ENCODE measurements around the gene CDH19.

CDH19 gene, protein sequence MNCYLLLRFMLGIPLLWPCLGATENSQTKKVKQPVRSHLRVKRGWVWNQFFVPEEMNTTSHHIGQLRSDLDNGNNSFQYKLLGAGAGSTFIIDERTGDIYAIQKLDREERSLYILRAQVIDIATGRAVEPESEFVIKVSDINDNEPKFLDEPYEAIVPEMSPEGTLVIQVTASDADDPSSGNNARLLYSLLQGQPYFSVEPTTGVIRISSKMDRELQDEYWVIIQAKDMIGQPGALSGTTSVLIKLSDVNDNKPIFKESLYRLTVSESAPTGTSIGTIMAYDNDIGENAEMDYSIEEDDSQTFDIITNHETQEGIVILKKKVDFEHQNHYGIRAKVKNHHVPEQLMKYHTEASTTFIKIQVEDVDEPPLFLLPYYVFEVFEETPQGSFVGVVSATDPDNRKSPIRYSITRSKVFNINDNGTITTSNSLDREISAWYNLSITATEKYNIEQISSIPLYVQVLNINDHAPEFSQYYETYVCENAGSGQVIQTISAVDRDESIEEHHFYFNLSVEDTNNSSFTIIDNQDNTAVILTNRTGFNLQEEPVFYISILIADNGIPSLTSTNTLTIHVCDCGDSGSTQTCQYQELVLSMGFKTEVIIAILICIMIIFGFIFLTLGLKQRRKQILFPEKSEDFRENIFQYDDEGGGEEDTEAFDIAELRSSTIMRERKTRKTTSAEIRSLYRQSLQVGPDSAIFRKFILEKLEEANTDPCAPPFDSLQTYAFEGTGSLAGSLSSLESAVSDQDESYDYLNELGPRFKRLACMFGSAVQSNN

DNA sequence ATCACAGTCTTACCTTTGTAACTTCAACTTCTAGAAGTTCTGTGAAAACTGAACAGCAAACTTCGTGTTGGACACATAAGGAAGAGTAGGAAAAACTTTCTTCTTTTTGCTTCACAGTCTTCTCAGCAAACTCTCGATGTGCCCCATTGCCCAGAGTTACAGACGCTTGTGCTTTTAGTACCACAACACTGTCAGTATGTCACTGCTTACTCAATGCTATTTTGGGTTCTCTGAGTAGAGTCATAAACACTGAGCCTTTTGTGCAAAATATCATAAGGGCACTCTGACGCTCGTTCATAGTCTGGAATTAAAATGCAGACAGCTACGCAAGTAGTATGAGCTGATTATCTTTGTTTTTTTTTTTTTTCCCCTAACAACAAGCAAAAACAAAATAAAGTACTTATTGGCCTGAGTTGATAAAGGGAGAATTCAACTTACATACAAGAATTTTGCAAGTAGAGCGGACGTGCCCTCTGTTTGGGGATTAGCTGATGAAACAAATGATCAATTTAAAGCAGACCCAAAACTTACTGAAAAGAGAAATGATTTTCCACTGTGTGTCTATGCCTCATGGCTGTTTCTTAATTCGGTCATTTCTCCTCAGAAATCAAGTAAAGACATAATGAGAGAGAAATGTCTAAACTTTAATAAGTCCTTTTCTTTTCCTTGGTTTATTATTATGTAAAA, at the start of gene CDH19:
Gene CDH19, minus strand, starts transcription at position 150 of the 687 bp plus-strand sequence. CDS start 31,886 bp downstream, outside the sequence.
- DNase-seq, result no peak

DNA sequence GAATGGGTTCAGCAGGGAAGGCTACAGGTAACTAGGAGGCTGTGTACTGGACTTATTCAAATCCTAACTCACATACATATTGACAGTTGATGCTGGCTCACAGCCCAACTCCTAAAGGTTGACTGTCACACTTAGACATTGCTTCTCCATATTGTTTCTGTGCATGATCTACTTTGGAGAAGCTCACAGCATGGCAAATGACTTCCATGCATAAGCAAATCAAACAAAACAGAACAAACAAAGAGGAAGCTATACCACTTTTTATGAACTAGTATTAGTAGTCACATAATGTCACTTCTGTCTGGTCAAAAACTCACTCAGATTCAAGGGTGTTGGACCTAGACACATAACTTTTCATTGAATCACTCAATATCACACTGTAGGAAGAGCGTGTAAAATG, 43.8 kb upstream of the CDH19 start:
- no peak for DNase-seq

DNA sequence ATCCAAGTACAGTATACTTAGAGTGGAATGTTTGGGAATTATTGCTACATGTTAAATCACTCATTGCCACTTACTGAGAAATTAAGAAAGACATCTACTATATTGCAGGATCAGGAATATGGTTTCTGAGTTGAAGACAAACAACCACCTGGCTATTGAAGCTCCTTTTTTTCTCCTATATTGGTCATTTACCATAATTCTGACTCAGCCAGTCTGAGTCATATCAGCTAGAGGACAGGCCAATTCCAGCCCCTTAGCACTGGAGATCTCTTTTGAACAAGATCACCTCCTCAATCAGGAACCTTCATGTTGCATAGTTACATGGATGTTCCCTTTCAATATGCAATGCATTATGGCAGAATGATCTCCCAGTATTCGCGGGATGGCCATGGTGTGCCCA, 42.7 kb upstream of the CDH19 start:
- no peak for DNase-seq

DNA sequence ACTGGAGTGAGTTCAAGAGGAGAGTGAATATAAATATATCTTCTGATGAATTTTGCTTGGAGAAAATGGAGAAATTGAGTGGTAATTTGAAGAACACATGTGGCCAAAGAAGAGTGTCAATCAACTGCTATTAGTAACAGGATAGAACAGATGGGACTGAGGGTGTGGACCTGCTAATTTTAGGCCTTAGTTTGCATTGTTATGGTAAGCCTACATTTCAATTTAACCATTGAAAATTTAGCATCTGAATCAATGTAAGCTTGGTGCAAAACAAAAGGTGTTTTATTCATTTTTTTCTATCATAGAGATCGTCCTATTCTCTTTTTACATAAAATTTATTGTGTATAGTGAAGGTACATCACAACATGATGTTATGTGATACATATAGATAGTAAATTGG, 42.1 kb upstream of the CDH19 start:
- no peak for DNase-seq

DNA sequence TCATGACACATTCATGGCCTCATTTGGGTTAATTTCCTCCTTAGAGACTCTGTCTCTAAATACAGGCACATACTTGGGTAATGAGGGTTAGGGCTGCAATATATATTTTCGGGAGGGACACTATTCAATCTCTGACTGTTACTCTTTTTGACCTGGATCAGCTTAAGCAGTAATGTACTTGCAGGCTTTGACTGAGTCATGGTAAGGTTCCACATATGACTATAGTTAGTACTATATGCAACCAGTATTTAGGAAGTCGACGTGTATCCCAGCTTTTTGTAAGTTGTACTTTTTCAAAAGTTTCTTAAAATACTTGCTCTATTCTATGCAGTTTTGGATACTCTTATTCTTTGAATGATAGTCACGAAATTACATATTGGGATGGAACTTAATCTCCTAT, 37.2 kb upstream of the CDH19 start:
- DNase-seq, result no peak

DNA sequence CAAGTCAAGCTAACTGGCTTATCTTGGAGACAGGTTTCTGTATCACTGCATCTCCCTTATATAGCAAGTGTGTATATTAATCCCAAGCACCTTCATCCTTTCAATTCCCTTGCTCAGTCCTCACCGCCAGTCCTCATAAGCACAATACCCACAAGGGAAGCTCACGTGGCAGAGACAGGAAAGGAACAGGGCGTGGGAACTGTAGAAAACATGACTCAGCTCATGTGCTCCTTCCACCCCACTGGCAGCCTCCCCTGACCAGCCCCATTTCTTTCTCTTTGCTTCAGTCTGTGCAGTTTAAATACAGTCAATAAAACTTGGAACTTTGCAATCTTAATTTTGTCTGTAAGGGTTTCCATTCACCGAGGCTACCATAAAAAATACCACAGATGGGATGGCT, 36.5 kb upstream of the CDH19 start:
- no peak for DNase-seq

DNA sequence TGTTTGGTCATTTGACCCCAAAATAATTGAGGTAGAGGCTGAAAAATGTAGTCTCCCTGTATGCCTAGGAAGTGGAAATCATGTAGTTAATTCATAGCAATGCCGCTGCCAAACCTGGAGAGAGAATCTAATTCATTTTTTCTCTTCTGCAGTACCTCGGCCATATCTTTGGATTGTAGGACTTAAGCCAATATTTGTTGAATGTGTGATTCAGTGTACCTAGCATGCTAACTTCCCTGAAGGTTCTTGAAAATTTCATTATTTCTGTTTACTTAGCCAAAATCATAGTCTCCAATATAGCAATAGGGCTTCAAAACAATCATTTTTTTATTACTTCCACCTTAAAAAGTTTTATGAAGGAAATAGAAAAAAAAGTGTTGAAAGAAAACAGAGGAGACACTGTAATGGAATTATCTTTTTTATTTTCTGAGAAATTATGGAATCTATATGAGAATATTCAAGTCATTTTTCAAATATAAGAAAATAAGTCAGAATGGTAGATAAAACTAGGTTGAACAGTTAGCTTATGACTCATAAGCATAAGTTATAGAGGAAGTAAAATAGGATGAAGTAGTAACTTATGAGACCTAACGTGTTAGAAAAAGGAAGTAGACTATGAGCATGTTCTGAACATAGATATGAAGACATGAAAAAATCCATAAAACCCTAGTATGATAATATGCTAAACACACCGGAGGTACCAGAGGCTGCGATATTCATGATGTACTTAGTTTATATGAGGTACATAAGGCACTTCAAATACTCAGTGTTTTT, 35.2 kb upstream of the CDH19 start:
- DNase-seq, result no peak

DNA sequence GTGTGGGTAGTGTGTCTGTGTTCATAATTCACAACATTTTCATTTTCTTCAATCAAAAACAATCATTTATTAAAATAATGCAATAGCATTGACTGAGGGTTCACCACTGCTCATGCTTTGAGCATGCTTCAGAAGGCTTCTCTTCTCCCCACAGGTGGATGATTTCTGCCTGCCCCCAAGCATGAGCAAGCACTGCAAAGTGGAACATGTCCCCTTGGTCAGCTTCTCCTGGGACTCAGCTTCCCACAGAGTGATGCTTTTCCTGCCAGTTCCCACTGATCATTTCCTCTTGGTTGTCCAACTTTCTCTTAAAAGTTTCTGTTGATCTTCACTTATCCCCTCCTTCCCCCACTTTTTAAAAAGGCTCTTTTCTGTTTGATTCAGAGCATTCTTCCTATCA, 31.5 kb upstream of the CDH19 start:
- no peak for DNase-seq

DNA sequence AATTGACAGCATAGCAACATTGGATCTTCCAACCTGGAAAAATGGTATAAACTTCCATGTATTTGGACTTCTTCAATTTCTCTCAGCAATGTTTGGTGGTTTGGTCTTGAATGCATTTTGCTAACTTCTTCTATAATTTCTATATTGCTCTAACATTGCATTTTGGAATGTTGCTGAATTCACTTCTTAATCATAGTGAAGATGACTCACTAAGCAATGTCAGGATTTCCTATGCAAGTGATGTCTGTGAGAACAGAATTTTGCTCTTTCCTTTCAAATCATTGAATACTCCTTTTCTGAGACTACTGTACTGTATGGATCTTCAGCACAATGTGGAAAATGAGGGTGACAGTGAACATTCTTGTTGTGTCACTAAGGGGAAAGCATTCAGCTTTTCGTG, 28.9 kb upstream of the CDH19 start:
- no peak for DNase-seq

DNA sequence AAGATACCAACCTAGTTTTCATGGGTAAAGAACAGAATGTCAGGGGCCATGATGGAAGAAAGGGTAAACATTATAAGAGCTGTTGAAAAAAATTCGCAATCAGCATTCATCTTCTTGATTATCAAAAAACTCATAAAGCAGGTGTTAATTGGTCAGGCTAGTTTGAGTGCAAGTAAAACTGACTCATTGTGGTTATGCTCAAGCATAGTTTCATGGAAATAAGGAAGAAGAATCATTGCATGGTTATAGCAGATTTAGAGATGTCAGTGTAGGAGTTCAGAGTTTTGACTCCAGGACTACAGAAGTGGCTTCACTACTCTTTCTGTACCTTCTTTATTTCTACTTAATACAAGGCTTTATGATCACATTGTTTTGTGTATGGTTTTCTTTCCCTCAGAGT, 26.9 kb upstream of the CDH19 start:
- DNase-seq, result no peak

DNA sequence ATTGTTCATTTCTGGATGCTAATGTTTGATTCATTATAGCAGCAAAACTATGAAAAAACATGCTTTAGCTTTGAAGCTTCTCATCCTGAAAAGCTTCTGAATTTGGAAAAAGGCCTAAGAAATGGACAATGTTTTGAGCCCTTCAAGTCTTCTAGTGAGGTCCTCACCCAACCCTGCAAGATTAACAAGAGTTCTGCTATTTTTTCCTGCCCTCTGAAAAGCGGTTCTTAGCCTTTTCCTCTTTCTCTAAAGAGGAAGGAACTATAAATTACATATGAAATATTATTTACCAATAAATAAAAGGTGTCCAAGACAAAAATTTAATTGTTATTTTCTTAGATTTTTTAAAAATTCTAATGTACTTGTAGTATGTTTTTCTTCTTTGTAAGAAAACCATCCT, 19.9 kb upstream of the CDH19 start:
- DNase-seq, result no peak

DNA sequence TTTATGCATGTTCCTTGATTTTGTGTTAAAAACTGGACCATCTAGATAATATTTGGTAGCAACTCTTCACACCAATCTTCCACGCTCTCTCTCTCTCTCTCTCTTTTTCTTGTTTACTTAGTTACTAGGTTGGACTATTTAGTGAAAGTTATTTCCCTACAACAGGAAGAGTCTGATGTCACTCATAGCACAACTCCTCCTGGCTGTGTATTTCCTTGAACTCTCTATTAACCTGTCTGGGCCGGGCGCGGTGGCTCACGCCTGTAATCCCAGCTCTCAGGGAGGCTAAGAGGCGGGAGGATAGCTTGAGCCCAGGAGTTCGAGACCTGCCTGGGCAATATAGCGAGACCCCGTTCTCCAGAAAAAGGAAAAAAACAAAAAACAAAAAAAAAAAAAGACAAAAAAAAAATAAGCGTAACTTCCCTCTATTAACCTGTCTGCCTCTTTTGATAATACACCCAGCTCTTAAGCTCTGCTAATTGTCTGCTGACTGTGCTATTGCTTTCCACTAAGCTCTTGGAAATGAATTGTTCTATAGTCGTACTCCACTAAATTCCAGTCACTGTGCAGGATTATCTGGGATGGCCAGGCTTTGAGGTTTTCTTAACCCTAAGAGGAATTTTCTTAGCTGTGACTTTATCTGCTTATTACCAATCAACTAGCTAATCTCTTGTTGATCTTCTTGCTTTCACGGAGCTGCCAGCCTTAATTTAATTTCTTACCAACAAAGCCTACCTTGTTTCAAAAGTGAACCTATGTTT, 18.1 kb upstream of the CDH19 start:
- DNase-seq, result no peak

DNA sequence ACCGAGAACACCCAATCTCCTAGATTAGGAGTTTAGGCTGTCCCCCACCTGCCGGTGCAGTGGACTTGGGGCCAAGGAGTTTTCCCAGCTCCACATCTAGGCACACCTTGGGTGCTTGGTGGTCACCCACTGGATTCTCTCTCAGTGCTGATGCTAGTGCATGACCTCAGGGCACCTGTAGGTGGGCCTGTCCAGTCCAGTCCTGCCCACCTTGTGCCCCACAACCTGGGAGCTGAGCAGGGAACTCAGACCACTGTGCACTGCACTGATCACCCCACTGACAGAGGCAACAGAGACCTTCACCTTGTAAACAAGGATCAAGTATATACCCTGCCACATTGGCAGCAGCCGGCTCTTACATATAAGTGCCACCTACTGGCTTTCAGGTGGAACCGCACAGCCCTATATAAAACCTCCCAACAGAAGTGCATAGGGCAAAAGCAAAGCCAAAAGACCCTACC, 12.7 kb upstream of the CDH19 start:
- no peak for DNase-seq

DNA sequence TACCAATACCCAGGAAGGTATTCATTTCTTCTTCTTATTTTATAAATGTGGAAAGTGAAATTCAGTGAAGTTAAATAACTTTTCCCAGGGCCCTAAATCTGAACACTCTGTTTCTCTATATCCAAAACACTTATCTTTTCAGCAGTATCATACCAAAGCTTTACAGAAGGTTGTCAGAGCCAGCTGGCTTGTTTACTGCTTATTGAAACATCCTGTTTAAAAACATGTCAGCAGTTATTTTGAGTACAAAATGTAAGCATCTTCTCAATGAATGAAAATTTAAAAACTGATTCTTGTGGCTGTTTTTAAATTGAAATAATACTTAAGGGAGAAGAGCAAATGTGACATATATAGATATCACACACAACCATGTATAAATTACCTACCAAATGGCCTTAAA, 11.3 kb upstream of the CDH19 start:
- no peak for DNase-seq

DNA sequence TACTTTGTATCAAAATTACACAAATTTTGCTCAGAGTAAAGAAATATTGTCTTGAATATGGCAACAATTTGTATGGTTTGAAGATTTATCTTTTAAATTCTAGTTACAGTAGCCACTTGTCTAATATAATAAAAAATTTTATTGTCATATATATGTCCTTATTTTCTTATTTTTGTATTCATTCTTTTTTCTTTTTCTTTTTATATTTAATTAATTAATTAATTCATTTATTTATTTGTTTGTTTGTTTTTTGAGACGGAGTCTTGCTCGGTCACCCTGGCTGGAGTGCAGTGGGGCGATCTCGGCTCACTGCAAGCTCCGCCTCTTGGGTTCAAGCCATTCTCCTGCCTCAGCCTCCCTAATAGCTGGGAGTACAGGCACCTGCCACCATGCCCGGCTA, 3.7 kb upstream of the CDH19 start:
- no peak for DNase-seq

DNA sequence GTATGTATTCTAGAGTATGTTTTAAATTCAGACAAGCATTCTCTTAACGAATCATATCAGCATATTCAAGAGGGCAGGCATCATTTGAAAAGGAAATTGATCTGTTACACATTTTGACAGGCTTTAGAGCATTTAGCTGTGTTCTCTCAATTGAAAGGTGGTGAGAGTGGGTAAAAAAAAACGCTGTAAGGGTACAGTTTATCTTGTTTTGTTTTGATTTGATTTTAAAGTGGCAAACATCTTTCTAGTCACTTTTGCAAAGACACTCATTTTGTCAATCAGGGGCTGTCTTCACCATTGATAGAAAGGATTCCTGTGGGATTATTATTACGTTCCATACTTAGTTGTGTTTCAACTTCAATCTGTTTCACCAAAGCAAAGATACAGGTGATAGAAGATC, 2.2 kb downstream of the CDH19 start:
- DNase-seq, result no peak

DNA sequence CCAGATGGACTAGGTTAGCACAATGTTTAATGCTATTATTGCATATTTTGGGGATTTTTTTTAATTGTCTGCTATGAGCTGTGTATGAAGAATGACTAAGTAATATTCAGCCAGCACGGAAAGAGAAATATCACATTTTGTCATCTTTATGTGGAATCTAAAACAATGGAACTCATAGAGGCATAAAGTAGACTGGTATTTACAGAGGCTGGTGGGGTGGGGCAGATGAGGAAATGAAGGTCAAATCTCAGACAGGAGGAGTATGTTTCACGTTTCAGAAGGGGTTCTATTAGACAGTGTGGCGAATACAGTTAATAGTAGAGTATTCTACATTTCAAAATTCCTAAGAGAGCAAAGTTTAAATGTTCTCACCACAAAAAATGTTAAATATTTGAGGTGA, 4.7 kb downstream of the CDH19 start:
- DNase-seq, result no peak

DNA sequence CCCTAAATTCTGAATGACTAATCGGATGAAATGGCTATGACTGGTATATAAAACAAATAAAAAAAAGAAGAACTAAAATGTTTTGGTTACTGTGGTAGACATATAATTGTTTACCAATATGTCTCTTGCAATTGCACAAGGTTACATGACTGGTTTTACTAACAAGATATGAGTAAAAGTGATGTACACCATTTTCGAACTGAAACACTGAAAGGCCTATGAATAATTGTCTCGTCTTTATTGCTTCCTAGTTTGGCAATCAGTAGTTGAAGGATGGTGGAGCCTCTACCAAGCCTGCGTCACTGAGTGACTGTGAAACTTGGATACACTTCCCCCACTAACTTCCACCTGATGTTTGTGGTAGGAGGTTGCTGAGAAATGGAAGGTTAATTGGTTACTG, 16.5 kb downstream of the CDH19 start:
- DNase-seq, result no peak

DNA sequence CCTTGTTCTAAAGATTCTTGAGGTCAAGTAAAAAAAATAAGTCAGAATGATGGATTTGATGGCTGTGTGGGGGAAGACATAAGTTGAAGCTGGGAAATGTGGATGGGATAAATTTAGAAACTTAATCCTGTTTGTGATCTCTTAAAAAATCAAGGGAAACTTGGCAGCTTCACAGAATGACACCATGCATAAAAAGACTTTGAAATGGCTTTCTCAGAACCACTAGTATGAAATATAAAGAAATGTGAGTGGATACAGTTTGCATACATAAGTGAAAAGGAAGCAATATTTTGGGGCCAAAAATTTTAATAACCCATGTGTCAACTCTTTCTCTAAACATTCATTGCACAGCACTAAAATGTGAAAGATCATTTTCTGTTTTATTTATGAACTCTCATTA, 21.7 kb downstream of the CDH19 start:
- no peak for DNase-seq

DNA sequence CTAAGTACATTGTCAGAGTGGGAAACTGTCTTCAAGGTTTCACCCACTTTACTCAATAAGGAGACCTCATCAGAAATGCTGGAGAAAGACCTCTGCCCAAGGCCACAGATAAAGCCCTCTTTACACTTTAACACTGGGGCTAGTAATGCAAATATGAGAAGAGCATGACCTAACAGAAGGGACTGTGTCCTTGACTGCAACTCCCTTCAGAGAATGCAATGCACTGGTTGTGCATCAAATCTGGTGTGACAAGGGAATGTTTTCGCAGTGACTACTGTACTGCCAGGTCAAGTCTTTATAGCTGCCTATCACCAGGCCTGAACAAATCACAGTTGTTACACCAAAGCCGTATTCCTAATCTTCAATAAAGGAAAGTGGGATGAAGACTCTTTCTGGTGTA, 28.6 kb downstream of the CDH19 start:
- DNase-seq, result no peak

DNA sequence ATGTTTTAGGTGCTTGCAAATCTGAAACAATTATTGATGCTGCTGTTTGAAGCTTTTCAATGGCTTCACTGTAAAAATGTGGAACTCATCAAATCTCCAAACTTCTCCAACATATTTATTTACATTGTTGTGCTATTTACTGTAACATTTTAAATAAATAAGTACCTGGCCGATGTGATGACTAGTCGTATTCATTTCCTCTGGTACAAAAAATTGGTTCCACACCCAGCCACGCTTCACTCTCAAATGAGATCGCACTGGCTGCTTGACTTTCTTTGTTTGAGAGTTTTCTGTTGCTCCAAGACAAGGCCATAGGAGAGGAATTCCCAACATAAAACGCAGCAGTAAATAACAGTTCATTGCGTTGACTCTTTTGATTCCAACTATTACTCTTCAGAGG, 32.0 kb downstream of the CDH19 start:
- no peak for DNase-seq

DNA sequence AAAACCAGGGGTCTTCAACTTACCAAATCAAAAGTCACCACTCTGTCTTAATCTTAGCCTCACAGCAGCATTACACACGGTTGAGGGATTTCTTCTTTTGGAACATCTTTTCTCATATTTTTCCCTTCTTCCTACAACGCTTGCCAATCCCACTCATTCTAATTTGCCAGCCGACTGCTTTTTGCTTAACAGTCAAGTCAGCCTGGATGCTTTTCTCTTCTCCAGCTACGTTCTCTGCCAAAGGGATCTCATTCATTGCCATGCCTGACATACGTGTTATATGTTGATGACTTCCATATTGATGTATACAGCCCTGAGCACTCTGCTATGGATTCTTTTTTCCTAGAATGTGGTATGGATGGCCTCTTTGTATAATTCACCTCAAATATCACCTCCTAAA, 37.3 kb downstream of the CDH19 start:
- DNase-seq, result no peak

Data from CD4-positive, alpha-beta T cell treated with Interleukin-4 for 4 hours (primary cell).